ENCODE results near the gene FZR1. TPM values are rescaled to one million over a fixed set of nuclear protein-coding genes. Genes with fewer than 3 reads are reported as not detected.
A peak's percentile ranks its signal among the peaks of the same experiment; 100 is the strongest.

Gene FZR1
- polyA plus RNA-seq, 1 experiment: 21.2 TPM

GRCh38 chr19:3509566-3509989, 3.5 kb downstream of the FZR1 start:
- Histone ChIP-seq H3K4me3 (ENCODE audit: low read depth, low read length) (no peak overlapping the region), H3K9me3 (ENCODE audit: control insufficient read depth, insufficient read depth, low read length) (no peaks in the 10 kb centered on the region; the same call in 1 of the 2 replicates), H3K27me3 (ENCODE audit: control insufficient read depth, insufficient read depth, low read length) (no peaks in the 10 kb centered on the region), H3K27ac (ENCODE audit: low read depth, low read length) (peak overlapping the region; percentile 21)
- ChIA-PET POLR2A (interaction anchor here (0.6 kb wide), 1 partner anchor 152 kb away, joined by 3 read pairs; no protein-coding TSS in a partner anchor), CTCF (no interaction called here)
- no peak for TF ChIP-seq CTCF (IDR thresholded peaks at IDR 0.05; ENCODE audit: low read depth, low read length)
- no peak for DNase-seq (ENCODE audit: low read depth, low spot score)

DNA sequence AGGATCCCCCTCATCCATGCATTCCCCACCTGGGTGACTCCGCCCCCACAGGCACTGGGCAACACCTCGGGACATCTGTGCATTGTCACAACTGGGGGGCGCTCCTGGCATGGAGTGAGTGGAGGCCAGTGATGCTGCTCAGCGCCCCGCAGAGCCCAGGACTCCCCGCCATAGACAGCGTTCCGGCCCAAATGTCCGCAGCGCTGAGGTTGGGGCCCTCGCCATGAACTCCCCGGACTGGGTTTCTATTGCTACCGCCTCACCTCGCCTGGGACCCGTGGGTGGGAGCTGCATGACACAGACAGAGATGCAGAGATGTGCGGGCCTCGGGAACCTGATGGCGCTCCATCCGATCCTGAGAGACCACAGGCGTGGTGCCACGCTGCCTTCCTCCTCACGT, 4.6 kb downstream of the FZR1 start:
- POLR2A ChIA-PET: no interaction called here
- TF ChIP-seq CTCF (IDR thresholded peaks at IDR 0.05; ENCODE audit: low read depth, low read length): no peak
- CTCF ChIA-PET: no interaction called here
- H3K4me3 ChIP-seq (ENCODE audit: low read depth, low read length): no peak overlapping the region
- H3K9me3 ChIP-seq (ENCODE audit: control insufficient read depth, insufficient read depth, low read length): no peaks in the 10 kb centered on the region; the same call in 1 of the 2 replicates
- no peak for DNase-seq (ENCODE audit: low read depth, low spot score)
- H3K27ac ChIP-seq (ENCODE audit: low read depth, low read length): no peak overlapping the region
- H3K27me3 ChIP-seq (ENCODE audit: control insufficient read depth, insufficient read depth, low read length): no peaks in the 10 kb centered on the region

- POLR2A ChIA-PET: no interaction called here
- Histone ChIP-seq H3K27me3 (ENCODE audit: control insufficient read depth, insufficient read depth, low read length) (no peaks in the 10 kb centered on the region), H3K27ac (ENCODE audit: low read depth, low read length) (no peak overlapping the region), H3K4me3 (ENCODE audit: low read depth, low read length) (no peak overlapping the region), H3K9me3 (ENCODE audit: control insufficient read depth, insufficient read depth, low read length) (no peaks in the 10 kb centered on the region; the same call in 1 of the 2 replicates)
- no peak for DNase-seq (ENCODE audit: low read depth, low spot score)
- no peak for TF ChIP-seq CTCF (IDR thresholded peaks at IDR 0.05; ENCODE audit: low read depth, low read length)
- CTCF ChIA-PET: no interaction called here
Measured at GRCh38 chr19:3511506-3512251, 5.6 kb downstream of the FZR1 start.

DNA sequence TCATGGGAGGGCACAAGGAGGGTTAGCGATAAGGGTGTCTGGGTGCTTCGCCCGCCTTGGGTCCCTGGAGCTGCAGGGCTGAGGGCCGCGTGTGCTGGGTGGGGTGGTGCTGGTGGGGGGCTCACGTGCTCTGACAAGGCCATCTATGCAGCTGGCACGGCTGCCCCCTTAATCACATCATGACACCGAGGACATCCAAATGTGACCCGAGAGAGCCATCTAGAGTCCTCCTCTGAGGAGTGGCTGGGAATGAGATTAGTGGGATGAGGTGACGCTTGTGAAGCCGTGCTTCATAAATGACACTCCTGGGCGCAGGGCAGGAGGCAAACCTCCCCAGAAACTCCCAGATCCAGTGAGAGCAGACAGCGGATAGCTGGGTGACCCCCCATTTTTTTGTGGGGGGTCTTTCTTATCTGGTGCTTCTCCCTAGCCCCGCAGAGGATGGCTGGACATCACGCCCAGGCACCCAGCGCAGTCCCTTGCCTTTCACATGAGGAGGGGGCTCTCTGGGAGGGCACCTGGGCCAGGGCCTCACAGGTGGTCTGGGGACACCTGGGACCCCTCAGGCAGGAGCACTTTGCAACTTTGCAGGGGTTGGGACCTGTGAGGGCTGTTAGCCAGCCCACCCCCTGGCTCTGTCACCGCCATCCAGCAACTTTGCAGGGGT, 6.6 kb downstream of the FZR1 start:
- Histone ChIP-seq H3K27me3 (ENCODE audit: control insufficient read depth, insufficient read depth, low read length) (no peaks in the 10 kb centered on the region), H3K9me3 (ENCODE audit: control insufficient read depth, insufficient read depth, low read length) (no peaks in the 10 kb centered on the region; the same call in 1 of the 2 replicates), H3K4me3 (ENCODE audit: low read depth, low read length) (no peak overlapping the region), H3K27ac (ENCODE audit: low read depth, low read length) (no peak overlapping the region)
- ChIA-PET CTCF (interaction anchor here (0.6 kb wide), 1 partner anchor 208 kb away, joined by 7 read pairs; no protein-coding TSS in a partner anchor), POLR2A (interaction anchor here (0.8 kb wide), 1 partner anchor 12 kb away, joined by 3 read pairs; the partner anchor contains the start of gene DOHH)
- no peak for TF ChIP-seq CTCF (IDR thresholded peaks at IDR 0.05; ENCODE audit: low read depth, low read length)
- no peak for DNase-seq (ENCODE audit: low read depth, low spot score)

All from AG04450 (cell line).